ENCODE data around the gene STXBP5.
A peak's percentile ranks its signal among the peaks of the same experiment; 100 is the strongest.
"Not testable (repeated sequence)": the region's sequence is repeated elsewhere in the genome, so short reads cannot be mapped to it uniquely, and the experiment has no call there.

Gene STXBP5

DNA sequence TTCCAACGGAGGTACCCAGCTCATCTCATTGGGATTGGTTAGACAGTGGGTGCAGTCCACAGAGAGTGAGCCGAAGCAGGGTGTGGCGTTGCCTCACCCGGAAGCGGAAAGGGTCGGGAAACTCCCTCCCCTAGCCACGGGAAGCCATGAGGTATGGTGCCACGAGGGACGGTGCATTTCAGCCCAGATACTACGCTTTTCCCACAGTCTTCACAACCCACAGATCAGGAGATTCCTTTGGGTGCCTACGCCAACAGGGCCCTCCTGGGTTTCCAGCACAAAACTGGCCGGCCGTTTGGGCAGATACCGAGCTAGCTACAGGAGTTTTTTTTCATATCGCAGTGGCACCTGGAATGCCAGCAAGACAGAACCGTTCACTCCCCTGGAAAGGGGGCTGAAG, 46.9 kb downstream of the STXBP5 start:
- DNase-seq = no peak

DNA sequence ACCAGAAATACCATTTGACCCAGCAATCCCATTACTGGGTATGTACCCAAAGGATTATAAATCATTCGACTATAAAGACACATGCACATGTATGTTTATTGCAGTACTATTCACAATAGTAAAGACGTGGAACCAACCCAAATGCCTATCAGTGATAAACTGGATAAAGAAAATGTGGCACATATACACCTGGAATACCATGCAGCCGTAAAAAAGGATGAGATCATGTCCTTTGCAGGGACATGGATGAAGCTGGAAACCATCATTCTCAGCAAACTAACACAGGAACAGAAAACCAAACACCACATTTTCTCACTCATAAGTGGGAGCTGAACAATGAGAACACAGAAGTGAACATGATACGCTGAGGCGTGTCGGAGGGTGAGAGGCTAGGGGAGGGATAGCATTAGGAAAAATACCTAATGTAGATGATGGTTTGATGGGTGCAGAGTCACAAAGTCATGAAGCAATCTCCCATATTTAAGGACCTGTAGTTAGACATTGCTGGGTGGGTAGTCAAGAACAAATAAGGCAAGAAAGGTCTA, 50.8 kb downstream of the STXBP5 start:
- not testable (repeated sequence) for DNase-seq

DNA sequence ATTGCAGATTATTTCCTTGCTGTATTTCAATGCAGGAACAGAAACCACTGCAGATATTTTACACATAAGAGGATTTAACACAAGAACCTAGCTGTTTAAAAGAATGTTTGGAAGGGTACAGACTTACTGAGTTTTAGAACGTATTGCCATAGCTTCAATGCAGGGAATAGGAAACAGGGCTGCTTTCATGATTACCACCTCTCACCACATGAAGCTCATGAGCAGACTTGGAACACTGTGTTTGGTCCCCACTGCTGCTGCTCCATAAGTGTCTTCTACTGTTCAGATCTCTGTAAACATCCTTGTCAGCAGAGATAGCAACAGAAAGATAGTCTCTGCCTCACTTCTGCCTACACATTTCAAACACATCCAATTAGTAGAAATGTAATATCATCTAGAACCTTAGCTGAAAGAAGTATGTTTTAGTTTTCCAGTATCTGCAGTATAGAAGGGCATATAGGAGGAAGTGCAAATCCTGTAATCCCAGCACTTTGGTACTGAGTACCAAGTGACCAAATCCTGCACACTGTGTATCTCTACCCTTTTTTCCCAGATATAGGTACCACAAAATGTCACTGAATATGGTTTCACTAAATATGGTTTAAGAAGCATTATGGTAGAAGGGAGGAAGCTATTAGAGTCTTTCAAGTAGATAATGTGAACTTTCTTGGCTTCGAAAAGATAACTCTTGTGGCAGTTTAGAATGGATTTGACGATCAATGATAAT, 51.9 kb downstream of the STXBP5 start:
- no peak for DNase-seq

DNA sequence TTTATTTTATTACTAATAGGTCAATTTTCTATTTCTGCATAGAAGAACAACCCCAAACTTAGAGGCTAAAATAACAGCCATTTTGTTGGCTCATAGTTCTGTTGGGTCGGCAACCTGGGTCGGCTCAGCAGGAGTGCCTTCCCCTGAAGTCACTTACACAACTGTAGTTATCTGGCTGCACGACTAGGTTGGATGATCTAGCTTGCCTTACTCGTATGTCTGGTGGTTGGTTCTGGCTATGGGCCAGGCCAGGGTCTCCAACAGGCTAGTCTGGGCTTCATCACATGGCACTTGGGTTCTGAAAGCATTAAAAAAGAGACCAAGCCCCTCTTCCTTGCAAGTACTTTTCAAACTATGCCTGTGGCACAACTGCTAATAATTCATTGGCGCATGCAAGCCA, 53.5 kb downstream of the STXBP5 start:
- no peak for DNase-seq

DNA sequence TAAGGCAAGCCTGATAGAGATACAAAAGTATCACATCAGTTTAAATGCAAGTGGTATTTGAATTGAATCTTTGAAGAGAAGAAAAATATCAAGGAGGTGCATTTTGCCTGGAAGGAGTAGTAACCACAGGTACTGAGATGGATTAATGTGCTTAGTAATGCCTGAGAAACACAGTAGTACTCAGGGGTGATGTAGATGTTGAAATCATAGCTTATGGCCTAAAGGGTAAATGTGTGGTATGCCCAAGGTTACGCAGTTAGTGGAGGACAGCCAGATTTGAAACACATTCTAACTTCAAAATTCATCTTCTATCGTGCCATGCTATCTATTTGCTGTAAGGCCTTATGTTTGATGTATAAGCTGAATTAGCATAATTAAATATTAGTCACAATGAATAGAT, 55.9 kb downstream of the STXBP5 start:
- DNase-seq = no peak

DNA sequence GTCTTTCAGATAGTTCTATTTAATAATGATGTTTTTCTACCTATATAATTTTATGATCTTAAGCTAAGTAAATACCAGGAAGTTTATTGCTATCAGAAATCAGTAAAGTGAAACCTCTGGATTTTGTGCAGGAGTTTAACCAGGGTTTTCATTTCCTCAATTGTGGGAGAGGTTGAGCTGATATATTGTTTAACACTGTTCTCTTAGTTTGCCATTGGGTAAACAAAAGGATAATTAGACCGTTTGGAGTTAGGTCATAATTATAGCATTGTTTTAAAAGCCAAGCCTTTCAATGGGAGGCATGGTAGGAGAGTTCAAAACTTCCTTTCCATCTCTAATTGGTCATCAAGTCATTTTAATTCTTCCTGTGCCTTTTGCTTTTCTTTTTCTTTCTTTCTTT, 58.7 kb downstream of the STXBP5 start:
- DNase-seq = no peak

DNA sequence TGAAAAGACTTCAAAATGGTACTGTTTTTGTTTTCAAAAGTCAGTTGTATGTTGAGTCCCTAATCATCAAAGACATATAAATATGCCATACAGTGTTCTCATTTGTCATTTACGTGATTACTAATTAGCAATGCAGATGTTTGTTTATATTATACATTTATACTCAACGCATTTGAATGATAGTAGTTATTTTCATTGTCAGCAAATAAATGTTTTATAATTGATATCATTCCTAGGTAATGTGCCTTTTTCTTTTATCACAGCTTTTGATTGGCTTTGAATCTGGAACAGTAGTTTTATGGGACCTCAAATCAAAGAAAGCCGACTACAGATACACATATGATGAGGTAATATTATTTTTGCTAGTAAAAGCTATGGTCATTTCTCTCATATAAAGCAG, 62.6 kb downstream of the STXBP5 start:
- DNase-seq = no peak

DNA sequence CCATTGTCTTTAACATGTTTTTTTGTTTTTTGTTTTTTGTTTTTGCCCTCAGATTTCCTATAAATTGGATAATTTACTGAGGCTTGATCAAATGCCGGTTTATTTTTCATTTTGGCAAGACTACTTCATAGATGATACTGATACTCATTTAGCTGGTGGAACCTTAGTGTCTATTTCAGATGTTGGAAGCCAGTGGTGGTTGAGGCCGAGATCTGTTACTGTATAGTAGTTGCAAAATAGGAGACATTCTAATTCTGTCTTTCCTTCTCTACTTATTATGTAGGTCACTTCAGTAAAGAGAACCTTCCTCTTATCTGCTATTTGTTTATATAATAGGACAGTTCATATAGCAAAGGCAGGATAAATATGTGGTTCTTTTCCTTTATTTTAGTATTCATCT, 63.4 kb downstream of the STXBP5 start:
- DNase-seq = no peak

DNA sequence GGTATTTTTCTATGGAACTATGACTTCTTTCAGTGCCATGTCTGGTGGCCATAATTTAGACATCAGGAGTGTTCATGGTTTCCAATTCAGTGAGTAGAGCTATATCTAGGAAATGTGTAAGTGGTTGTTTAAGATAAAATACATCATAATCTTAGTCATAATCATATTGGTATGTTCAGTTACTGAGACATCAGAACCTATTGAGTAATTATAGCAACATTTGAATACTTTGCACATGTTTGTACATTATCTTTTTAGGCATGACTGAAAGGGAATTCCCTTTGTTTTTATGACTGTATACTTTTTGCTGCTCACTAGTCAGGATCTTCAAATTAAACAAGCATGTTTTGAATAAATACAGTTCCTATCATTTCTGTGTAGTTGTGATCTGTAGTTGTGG, 64.0 kb downstream of the STXBP5 start:
- DNase-seq = no peak

DNA sequence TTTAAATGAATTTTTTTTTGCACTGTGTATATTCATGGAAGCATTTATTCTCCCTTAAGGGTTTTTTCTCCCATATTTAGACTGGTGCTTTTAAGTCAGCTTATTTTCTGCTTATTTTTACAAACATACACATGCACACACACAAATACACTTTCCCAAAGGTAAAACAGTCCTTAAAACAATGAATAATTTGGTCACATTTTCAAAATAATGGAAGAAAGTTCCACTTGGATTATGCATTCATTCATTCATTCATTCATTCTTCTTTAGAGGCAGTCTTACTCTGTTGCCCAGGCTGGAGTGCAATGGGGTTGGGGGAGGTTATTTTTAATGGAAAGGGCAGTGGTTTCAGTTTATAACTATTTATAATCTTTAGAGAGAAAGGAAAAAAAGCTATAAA, 69.8 kb downstream of the STXBP5 start:
- DNase-seq = no peak

DNA sequence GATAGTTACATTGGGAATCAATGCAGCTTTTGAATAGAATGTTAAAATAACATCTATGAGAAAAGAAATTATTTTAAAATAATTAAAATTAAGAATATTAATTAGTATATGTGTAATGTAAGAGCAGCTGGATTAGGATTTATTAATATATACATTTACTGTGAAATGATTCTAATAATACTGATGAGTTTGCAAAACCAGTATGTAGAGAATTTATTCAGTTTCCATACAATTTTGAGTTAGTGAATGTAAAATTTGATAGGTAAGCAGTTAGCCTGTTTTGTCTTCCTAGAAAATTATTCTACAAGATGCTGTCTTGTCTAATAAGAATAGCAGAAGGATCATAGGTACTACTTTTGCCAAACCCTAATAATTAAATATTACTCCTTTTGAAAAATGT, 70.6 kb downstream of the STXBP5 start:
- DNase-seq = no peak

DNA sequence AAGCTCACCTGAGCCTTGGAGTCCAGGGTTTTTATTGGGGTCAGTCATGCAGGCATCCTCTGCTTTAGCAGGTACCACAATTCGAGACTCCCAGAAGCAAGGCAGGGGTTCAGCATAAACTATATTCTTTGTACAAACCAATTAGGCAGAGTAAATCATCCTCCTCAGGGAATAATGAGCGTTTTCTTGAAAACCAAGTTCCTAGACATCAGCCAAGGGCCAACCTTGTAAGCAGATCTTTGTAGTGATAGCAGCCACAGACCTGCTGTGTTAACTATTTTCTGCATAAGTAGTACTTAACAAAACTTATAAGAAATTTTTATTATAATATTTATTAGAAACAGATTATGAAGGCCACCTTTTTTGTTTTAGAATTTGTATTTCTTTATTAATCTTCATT, 74.7 kb downstream of the STXBP5 start:
- DNase-seq = no peak

DNA sequence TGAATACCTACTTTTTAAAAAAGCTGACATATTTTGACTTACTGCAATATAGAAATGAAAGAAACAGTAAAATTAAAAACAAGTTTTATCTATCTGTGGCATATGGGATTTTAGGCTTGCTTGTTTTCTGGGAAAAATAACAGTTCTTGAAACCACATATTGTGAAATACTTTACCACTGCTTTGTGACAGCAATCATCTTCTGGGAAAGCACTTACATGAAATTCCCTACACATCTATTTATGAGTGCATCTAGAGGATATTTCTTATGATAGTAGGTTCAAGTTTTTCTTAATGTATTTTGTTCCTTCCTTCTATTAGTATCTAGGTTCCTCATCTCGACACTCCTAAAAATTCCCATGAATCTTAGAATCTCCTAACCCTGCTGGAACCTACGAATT, 75.2 kb downstream of the STXBP5 start:
- no peak for DNase-seq

DNA sequence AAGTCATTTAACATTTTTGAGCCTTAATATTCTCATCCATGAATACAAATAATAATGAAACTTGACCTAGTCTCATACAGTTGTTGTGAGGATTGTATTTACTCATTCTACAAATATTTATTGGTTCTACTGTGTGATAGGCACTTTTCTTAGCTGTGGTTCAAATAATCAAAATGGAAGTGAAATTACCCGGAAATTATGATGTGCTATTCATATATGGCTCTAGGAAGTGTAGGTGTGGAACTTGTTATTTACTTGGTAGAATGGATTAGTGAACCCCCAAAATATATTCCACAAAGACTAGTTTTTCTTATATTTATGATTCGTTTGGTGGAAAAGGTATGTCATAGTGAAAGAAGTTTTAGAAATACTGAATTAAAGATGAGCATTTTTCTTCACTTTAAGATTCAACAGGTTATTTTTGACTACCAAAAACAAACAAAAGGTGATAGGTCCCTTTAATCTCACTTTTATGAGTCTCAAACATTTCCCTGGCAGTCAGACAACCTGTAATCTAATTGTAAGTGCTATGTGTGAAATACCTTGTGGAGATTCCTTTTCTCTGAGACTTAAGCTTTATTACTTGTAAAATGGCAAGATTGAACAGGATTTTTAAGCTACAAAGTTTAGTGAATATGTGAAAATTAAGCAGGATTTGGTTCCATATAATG, 77.8 kb downstream of the STXBP5 start:
- DNase-seq = no peak

DNA sequence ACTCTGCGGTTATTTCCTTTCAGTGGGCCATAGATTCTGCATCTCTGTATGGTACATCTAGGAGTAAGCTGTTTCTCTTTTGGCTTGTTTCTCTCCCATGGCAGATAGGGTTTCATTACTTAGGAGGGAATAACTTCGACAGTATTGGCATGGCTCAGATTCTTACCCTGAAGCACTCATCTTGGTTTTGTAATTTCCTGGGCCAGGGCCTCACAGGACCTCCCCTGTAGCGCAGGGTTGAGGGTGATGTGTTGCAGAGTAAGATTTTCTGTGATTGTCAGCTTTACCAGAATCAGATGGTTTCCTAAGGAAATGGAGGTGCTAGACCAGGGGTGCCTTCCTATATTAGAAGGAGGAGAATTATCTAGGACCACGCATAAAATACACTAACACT, 78.3 kb downstream of the STXBP5 start:
- DNase-seq = no peak

DNA sequence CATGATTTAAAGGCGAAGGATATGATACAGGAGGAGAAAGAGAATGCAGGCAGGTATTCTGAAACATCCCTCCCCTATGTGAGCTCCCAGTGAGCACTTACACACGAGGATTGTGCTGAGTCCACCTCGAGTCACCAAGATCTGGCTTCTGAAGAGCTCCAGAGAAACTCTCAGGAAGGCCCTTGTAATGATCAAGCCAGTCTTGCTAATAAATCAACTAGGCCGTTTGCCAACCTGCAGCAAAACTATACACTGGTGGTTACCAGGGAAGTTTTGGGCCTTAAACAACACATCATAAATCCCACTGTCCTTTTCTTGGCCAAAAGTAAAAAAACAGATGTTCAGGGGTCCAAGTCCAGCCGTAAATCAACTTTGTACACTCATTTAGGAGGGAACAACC, 79.2 kb downstream of the STXBP5 start:
- DNase-seq = no peak

DNA sequence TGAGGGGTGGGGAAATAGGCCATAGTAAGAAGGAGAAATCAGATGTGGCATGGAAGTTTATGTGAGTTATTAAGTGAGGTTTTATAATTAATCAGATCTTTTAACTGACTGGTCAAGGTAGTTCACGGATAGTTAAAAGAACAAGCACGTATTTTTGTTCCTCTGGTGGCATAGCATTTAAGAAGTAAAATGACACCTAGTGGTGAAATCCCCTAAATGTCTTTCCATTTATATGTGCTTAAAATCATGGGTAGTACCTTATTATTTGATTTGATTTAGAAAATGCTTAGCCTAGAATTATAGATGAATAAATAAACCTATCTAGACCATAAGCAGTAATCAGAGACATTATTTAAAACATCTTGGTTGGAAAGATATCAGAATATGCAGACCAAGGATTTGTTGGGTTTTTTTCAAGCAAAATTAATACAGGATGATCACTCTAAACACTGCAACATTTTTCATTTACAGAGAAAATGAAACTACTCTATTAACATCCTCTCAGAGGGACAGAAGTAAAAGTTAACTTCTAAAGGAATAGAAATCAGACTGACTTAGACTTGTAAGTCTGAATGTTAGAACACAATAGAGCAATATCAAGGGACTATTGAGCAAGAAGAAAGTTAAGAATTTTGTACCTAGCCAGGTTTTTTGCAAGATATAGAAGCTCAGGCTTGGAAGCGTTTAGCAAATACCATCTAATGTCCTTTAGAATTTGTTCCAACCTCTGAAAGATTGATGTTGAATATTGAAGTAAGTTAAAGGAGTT, 81.1 kb downstream of the STXBP5 start:
- peak; percentile 34 for DNase-seq

DNA sequence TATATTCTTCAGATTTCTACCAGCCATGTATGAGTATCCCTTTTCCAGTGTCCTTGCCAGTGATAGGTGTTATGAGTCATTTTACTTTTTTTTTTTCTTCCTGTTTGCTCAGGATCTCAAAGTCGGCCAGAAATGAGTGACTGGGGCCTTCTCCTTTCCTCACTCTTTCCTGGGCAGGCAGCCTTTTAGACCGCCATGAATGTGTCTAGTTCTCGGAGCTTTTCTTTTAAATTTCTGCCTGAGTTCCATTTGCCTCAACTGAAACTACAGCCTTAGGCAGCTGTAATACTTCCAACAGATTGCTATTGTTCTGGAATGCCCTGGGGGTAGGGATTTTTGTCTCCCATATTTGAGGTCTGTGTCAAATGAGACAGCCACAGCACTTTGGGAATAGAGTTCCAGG, 83.7 kb downstream of the STXBP5 start:
- no peak for DNase-seq

DNA sequence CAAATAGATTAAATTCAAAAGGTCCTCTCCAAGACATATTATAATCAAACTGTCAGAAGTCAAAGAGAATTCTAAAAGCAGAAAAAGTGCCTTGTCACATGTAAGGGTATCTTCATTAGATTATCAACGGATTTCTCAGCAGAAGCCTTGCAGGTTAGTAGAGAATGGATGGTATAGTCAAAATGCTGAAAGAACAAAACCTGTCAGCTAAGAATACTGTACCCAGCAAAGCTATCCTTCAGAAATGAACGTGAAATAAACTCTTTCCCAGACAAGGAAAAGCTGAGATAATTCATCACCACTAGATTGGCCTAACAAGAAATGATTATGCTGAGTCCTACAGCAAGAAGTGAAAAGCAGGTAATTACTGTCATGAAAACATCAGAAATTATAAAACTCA, 92.9 kb downstream of the STXBP5 start:
- no peak for DNase-seq

DNA sequence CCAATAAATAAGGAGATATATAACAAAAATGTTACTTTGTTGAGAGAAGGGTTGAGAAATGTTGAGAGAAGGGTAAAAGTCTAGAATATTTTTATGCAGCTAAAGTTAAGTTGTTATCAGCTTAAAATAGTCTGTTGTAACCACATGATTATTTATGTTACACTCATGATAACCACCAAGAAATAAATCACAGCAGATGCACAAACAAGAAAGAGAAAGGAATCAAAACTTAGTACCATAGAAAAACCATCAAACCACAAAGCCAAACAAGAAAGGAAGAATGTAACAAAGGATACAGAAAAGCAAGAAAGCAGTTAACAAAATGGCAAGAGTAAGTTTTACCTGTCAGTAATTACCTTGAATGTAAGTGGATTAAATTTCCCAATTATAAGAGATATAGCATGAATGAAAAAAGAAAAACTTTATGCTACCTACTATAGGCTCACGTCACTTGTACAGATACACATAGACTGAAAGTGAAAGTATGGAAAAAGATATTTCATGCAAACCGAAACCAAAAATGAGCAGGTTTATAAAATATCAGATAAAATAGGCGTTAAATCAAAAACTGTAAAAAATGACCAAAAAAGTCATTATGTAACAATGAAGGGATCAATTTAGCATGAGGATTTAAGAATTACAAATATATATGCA, 93.6 kb downstream of the STXBP5 start:
- DNase-seq = no peak

DNA sequence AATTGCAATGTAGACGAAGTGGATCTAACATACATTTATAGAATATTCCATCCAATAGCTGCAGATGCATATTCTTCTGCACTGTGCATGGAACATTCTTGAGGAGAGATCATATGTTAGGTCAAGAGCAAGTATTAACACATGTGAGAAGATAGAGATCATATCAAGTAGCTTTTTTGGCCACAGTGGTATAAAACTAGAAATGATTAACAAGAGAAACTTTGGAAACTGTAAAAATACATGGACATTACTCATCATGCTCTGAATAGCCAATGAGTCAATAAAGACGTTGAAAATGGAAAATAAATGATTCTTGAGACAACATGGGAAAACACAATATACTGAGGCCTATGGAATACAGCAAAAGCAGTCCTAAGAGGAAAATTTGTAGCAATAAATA, 94.2 kb downstream of the STXBP5 start:
- no peak for DNase-seq

DNA sequence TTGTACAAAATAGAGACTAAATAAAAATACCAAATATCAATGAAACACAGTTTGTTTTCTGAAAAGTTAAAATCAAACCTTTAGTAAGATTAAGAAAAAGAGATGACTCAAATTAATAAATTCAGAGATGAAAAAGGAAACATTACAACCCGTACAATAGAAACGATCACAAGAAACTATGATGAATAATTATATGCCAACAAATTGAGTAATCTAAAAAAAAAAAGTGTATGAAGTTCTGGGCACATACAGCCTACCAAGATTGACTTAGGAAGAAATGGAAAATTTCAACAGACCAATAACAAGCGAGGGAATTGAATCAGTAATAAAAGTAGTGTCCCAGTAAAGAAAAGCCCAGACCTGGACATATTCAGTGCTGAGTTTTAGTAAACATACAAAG, 94.8 kb downstream of the STXBP5 start:
- no peak for DNase-seq

DNA sequence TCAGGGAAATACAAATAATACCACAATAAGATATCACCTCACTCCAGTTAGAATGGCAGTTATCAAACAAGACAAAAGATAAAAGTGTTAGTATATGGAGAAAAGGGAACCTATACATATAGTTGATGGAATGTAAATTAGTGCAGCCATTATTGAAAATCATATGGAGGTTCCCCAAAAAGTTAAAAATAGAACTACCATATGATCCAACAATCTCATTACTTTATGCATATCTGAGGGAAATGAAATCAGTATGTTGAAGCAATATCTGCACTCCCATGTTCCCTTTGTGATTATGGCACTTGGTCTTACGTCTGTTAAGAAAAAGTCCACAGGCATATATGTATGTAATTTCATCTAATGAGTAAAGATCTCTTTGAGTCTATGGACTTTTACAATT, 96.9 kb downstream of the STXBP5 start:
- DNase-seq = no peak
